ENCODE measurements around the gene DDX1.

The DDX1 gene

GRCh38 chr2:15649561-15650255 is 58.0 kb downstream of the DDX1 start:
- no peak for DNase-seq

- no peak for DNase-seq
Observed at GRCh38 chr2:15650616-15651366, 59.1 kb downstream of the DDX1 start.

GRCh38 chr2:15651367-15651727 is 59.7 kb downstream of the DDX1 start:
- no peak for DNase-seq

- DNase-seq, result no peak
Observed at GRCh38 chr2:15652252-15652651, 60.6 kb downstream of the DDX1 start.

GRCh38 chr2:15652801-15653200 is 61.1 kb downstream of the DDX1 start:
- no peak for DNase-seq

- no peak for DNase-seq
Observed at GRCh38 chr2:15653806-15654726, 62.4 kb downstream of the DDX1 start.

- DNase-seq, result no peak
Observed at GRCh38 chr2:15654727-15655073, 63.0 kb downstream of the DDX1 start.

GRCh38 chr2:15655123-15655887 is 63.6 kb downstream of the DDX1 start:
- DNase-seq, result no peak

- no peak for DNase-seq
Observed at GRCh38 chr2:15656090-15656489, 64.4 kb downstream of the DDX1 start.

GRCh38 chr2:15657759-15658158 is 66.1 kb downstream of the DDX1 start:
- DNase-seq, result no peak

GRCh38 chr2:15658911-15659310 is 67.2 kb downstream of the DDX1 start:
- no peak for DNase-seq

GRCh38 chr2:15660491-15661294 is 69.0 kb downstream of the DDX1 start:
- no peak for DNase-seq

- DNase-seq, result no peak
Observed at GRCh38 chr2:15661295-15661569, 69.6 kb downstream of the DDX1 start.

- no peak for DNase-seq
Observed at GRCh38 chr2:15662026-15662425, 70.4 kb downstream of the DDX1 start.

GRCh38 chr2:15662579-15662978 is 70.9 kb downstream of the DDX1 start:
- no peak for DNase-seq

GRCh38 chr2:15663802-15664201 is 72.1 kb downstream of the DDX1 start:
- DNase-seq, result no peak

- no peak for DNase-seq
Observed at GRCh38 chr2:15664273-15665066, 72.8 kb downstream of the DDX1 start.

GRCh38 chr2:15665067-15665942 is 73.6 kb downstream of the DDX1 start:
- no peak for DNase-seq

- no peak for DNase-seq
Observed at GRCh38 chr2:15665943-15666460, 74.3 kb downstream of the DDX1 start.
